ENCODE results near the gene TAS1R2.

TAS1R2 gene

GRCh38 chr1:18805925-18806849, 53.3 kb downstream of the TAS1R2 start:
- DNase-seq (ENCODE audit: low read depth) = no peak
- TF ChIP-seq, protein P1, sequence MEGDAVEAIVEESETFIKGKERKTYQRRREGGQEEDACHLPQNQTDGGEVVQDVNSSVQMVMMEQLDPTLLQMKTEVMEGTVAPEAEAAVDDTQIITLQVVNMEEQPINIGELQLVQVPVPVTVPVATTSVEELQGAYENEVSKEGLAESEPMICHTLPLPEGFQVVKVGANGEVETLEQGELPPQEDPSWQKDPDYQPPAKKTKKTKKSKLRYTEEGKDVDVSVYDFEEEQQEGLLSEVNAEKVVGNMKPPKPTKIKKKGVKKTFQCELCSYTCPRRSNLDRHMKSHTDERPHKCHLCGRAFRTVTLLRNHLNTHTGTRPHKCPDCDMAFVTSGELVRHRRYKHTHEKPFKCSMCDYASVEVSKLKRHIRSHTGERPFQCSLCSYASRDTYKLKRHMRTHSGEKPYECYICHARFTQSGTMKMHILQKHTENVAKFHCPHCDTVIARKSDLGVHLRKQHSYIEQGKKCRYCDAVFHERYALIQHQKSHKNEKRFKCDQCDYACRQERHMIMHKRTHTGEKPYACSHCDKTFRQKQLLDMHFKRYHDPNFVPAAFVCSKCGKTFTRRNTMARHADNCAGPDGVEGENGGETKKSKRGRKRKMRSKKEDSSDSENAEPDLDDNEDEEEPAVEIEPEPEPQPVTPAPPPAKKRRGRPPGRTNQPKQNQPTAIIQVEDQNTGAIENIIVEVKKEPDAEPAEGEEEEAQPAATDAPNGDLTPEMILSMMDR (IDR thresholded peaks at IDR 0.05; ENCODE audit: low read depth, low read length, missing control alignments) = no peak
- no peak overlapping the region for H3K4me3 ChIP-seq (ENCODE audit: low read depth, low read length)
- in situ Hi-C loops (cut with HindIII; ENCODE audit: low sequenced_read_pairs) = no loop called here

DNA sequence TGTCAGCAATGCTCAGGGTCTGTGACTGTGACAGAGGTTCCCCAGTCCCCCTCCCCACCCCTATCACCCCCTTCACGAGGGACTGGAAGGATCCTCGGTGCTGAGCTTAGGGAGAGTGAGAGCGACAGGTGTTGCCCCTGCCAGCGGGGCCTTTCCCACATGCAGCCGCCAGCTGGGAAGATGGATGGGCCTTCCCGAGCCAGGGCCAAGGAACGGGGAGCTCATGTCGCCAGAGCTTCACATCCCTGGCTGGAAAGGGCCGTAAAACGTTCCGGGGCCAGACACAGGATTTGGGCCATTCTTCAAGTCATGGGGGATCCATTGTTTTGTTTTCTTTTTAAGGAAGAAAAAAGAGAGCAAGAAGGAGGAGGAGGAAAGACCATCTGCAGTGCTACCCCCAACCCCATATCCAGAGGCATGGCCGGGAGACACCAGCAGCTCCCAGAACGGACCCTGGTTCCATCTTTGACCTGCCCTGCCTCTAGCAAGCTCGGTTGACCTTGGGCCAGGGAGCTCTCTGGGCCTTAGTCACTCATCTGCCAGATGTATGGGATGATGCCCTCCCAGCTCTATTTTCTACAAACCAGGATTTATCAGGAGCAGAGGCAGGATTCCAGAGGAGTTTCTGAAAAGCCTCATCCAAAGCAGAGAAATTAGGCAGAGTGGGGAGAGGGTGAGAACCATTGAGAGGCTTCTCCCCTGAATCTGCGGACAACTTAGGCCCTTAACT, 54.1 kb downstream of the TAS1R2 start:
- in situ Hi-C loops (cut with HindIII; ENCODE audit: low sequenced_read_pairs) = no loop called here
- TF ChIP-seq, protein P1 (IDR thresholded peaks at IDR 0.05; ENCODE audit: low read depth, low read length, missing control alignments) = no peak
- DNase-seq (ENCODE audit: low read depth) = no peak
- no peak overlapping the region for H3K4me3 ChIP-seq (ENCODE audit: low read depth, low read length)

GRCh38 chr1:18803851-18804250, 55.6 kb downstream of the TAS1R2 start:
- TF ChIP-seq, protein P1 (IDR thresholded peaks at IDR 0.05; ENCODE audit: low read depth, low read length, missing control alignments) = no peak
- no peak overlapping the region for H3K4me3 ChIP-seq (ENCODE audit: low read depth, low read length)

GRCh38 chr1:18803151-18803791, 56.2 kb downstream of the TAS1R2 start:
- DNase-seq (ENCODE audit: low read depth) = no peak
- H3K4me3 ChIP-seq (ENCODE audit: low read depth, low read length) = no peak overlapping the region
- TF ChIP-seq, protein P1 (IDR thresholded peaks at IDR 0.05; ENCODE audit: low read depth, low read length, missing control alignments) = no peak
- in situ Hi-C loops (cut with HindIII; ENCODE audit: low sequenced_read_pairs) = no loop called here

More at GRCh38 chr1:18803851-18804250, 55.6 kb downstream of the TAS1R2 start:
- in situ Hi-C loops (cut with HindIII; ENCODE audit: low sequenced_read_pairs) = no loop called here
- no peak for DNase-seq (ENCODE audit: low read depth)

DNA sequence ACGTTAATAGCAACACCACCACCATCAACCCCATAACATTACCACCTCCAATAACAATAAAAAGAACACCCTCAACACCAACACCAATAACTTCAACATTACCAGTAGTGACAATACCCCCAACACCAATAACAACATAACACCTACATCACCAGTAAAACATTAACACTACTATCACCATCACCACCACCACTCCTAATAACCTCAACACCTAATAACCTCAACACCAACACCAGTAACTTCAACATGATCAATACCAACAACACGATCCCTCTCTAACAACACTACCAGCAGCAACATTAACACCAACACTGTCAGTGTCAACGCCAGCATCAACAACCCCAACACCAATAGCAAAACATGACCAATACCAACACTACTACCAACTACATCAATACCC, 57.2 kb downstream of the TAS1R2 start:
- no peak for DNase-seq (ENCODE audit: low read depth)
- TF ChIP-seq, protein P1 (IDR thresholded peaks at IDR 0.05; ENCODE audit: low read depth, low read length, missing control alignments) = no peak
- in situ Hi-C loops (cut with HindIII; ENCODE audit: low sequenced_read_pairs) = no loop called here
- H3K4me3 ChIP-seq (ENCODE audit: low read depth, low read length) = no peak overlapping the region

GRCh38 chr1:18800258-18800657, 59.2 kb downstream of the TAS1R2 start:
- no peak overlapping the region for H3K4me3 ChIP-seq (ENCODE audit: low read depth, low read length)
- no peak for DNase-seq (ENCODE audit: low read depth)
- TF ChIP-seq, protein P1 (IDR thresholded peaks at IDR 0.05; ENCODE audit: low read depth, low read length, missing control alignments) = no peak
- in situ Hi-C loops (cut with HindIII; ENCODE audit: low sequenced_read_pairs) = no loop called here

Data from astrocyte of the cerebellum (primary cell).